GM12864 (cell line): ENCODE data around the gene SLC16A6.
"Not testable (repeated sequence)": the region's sequence is repeated elsewhere in the genome, so short reads cannot be mapped to it uniquely, and the experiment has no call there.

Source experiments
- DNase-seq: peaks from one replicate; pipeline ENCODE4 v3.0.0-alpha.2; 2011; ENCODE audit warnings: low read depth
- H3K4me3 ChIP-seq: 2 replicates; pipeline ENCODE4 v1.5.1; 2011; ENCODE audit warnings: mild to moderate bottlenecking, low read depth, low read length, control low read depth
- CTCF ChIP-seq: IDR thresholded peaks from 2 replicates; pipeline ENCODE4 v1.5.1; 2011; ENCODE audit warnings: low read depth, mild to moderate bottlenecking, moderate library complexity, low read length, control low read depth, inconsistent platforms; ENCODE audit errors: missing control alignments

Gene SLC16A6

GRCh38 chr17:68290955-68291835 lies at the start of gene SLC16A6, which contains the start of gene ARSG:
Gene SLC16A6 (minus strand): TSS chr17:68291127. CDS start chr17:68278320, 12,807 bp downstream.
Gene ARSG (plus strand): TSS chr17:68291495. CDS start chr17:68307494, 15,999 bp downstream.
- H3K4me3 ChIP-seq: peak within 1 kb of the TSS; percentile 91
- peak; percentile 52 for DNase-seq
- no peak for TF ChIP-seq CTCF

GRCh38 chr17:68334393-68334792 lies 43.5 kb upstream of the SLC16A6 start:
- no peak for TF ChIP-seq CTCF
- H3K4me3 ChIP-seq: no peak overlapping the region
- DNase-seq: no peak

- DNase-seq, H3K4me3 ChIP-seq: not testable (repeated sequence)
Measured at GRCh38 chr17:68331932-68332331, 41.0 kb upstream of the SLC16A6 start.

- no peak for TF ChIP-seq CTCF
- no peak for DNase-seq
- H3K4me3 ChIP-seq: no peak overlapping the region
Measured at GRCh38 chr17:68329331-68329730, 38.4 kb upstream of the SLC16A6 start.

- no peak for TF ChIP-seq CTCF
- no peak for DNase-seq
- H3K4me3 ChIP-seq: no peak overlapping the region
Measured at GRCh38 chr17:68328676-68329075, 37.7 kb upstream of the SLC16A6 start.

- TF ChIP-seq CTCF: peak; percentile 43
- DNase-seq: no peak
Measured at GRCh38 chr17:68327823-68328557, 37.1 kb upstream of the SLC16A6 start.

GRCh38 chr17:68326681-68327080 lies 35.8 kb upstream of the SLC16A6 start:
- no peak for DNase-seq
- no peak for TF ChIP-seq CTCF
- H3K4me3 ChIP-seq: no peak overlapping the region

More at GRCh38 chr17:68327823-68328557, 37.1 kb upstream of the SLC16A6 start:
- no peak overlapping the region for H3K4me3 ChIP-seq
